Cardiac fibroblast (primary cell): ENCODE data around the gene GPHN.
"Not testable (repeated sequence)": the region's sequence is repeated elsewhere in the genome, so short reads cannot be mapped to it uniquely, and the experiment has no call there.

ENCODE experiments used
- DNase-seq, 2 donors: peaks; one replicate each; pipeline versions ENCODE4 v3.0.0 to v3.0.0-alpha.2; 2010; ENCODE audit warnings: low read depth in 2 of 2
- H3K4me3 ChIP-seq, 2 donors: replicated peaks in 1 of 2; 1 replicate in 1 of 2; 2 replicates in 1 of 2; pipeline ENCODE4 v1.5.1; 2011; ENCODE audit warnings: low read depth in 2 of 2, low read length in 2 of 2, mild to moderate bottlenecking in 2 of 2, moderate library complexity in 1 of 2
- CTCF ChIP-seq: IDR thresholded peaks from one replicate; pipeline ENCODE4 v1.5.1; 2011; ENCODE audit warnings: low read depth, mild to moderate bottlenecking, low read length, inconsistent platforms

The GPHN gene

DNA sequence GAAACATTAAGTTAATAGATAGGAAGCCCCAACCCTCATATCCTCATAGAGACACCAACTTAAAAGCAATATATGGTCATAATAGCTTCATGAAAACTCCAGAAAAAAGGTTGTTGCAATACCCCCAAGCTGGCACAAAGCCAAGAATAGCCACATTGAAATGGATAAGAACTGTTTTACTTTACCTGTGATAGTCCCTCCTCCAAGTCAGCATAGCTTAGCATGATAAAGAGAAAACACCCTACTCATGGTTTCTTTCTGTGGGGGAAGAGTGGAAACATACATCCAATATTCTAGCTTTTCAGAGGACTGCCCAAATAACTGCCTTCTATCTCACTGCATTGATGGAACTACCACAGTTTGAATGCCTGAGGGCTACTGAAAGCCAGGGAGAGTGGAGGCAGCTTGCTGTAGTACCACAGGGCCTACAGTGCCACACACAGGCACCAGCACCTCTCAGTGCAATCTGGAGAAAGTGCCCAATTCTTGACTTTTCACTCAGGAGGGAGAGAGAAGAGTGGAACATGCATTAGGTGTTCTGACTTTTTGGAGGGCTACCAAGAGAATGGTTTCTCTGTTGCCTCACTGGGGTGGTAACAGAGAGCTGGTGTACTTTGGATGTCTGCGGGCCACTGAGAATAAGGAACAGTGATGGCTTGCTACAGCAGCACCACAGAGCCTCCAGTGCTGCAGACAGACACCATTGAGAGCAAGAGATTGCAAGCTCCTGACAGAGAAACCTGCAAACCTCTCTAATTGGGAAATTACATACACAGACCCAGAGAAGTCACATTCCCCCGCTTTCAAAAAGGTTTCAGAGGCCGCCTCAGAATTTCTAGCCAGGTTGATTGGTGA, 524.2 kb downstream of the GPHN start:
- TF ChIP-seq CTCF = no peak
- H3K4me3 ChIP-seq = no peak overlapping the region
- no peak for DNase-seq

DNA sequence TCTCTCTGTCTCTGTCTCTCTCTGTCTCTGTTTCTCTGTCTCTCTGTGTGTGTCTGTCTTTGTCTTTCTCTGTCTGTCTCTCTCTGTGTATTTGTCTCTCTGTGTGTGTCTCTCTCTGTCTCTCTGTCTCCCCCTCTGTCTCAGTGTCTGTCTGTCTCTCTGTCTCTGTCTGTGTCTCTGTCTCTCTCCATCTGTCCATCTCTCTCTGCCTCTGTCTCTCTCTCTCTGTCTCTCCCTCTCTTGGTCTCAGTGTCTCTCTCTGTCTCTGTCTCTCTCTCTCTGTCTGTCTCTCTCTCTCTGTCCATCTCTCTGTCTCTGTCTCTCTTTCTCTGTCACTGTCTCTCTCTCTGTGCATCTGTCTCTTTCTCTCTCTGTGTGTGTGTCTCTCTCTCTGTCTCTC, 537.5 kb downstream of the GPHN start:
- H3K4me3 ChIP-seq = no peak overlapping the region
- no peak for TF ChIP-seq CTCF

GRCh38 chr14:67050896-67051295, 542.9 kb downstream of the GPHN start:
- TF ChIP-seq CTCF = no peak
- no peak for DNase-seq
- H3K4me3 ChIP-seq = no peak overlapping the region

More for the DNA sequence above, 537.5 kb downstream of the GPHN start:
- no peak for DNase-seq

- DNase-seq = no peak
- no peak for TF ChIP-seq CTCF
- no peak overlapping the region for H3K4me3 ChIP-seq
These were observed 548.7 kb downstream of the GPHN start for GRCh38 chr14:67056684-67057083.

DNA sequence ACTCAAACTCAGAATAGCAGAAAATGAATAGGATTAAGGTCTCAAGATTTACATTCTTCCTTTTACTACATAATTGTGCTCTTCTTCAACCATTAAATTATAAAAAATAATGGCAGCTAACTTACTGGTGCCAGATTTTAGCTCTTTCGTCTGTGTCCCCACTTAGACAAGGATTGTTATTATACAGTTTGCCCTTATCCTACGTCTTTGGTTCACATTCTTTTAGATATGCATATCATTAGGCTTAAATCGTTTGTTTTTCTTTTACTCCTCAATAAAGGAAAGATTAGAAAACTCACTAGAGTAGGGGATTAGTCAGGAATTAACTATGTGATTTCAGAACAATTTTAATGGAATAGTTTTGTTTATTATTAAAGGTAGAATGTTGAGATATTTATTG, 551.6 kb downstream of the GPHN start:
- TF ChIP-seq CTCF = no peak
- DNase-seq = peak in 1 of 2 donors; percentile 0

DNA sequence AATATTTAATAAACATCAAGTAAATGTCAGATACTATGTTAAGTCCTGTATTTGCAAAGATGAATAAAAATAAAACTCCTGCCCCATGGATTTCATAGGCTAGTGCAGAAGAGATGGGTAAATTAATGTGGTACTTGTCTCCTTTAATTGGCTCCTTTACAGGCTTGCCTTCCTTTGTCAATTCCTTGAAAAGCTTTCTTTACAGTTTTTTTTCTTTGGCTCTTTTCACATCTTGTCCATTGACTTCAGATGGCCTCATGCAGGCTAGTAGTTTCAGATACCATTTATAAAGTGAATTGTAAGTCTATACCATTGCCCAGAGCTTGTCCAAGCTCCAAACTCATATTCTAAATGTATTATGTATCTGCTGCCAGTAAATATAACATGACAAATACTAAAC, 552.6 kb downstream of the GPHN start:
- TF ChIP-seq CTCF = no peak
- H3K4me3 ChIP-seq = no peak overlapping the region
- no peak for DNase-seq

More for the DNA sequence above, 551.6 kb downstream of the GPHN start:
- no peak overlapping the region for H3K4me3 ChIP-seq

DNA sequence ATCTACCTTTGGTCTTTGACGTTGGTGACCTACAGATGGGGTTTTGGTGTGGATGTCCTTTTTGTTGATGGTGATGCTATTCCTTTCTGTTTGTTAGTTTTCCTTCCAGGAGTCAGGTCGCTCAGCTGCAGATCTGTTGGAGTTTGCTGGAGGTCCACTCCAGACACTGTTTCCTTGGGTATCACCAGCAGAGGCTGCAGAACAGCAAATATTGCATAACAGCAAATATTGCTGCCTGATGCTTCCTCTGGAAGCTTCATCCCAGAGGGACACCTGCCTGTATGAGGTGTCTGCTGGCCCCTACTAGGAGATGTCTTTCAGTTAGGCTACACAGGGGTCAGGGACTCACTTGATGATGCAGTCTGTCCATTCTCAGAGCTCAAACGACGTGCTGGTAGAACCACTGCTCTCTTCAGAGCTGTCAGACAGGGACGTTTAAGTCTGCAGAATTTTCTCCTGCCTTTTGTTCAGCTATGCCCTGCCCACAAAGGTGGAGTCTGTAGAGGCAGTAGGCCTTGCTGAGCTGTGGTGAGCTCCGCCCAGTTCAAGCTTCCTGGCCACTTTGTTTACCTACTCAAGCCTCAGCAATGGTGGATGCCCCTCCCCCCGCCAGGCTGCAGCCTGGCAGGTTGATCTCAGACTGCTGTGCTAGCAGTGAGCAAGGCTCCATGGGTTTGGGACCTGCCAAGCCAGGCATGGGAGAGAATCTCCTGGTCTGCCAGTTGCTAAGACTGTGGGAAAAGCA, 559.3 kb downstream of the GPHN start:
- not testable (repeated sequence) for DNase-seq, H3K4me3 ChIP-seq
